HL-60 (cell line): Measurements from ENCODE around the gene C12orf54.
"Not testable (repeated sequence)": the region's sequence is repeated elsewhere in the genome, so short reads cannot be mapped to it uniquely, and the experiment has no call there.

Source experiments
- CTCF ChIP-seq: IDR thresholded peaks from one replicate; pipeline ENCODE4 v1.5.1; 2011; ENCODE audit warnings: low read length, control low read depth, inconsistent platforms; ENCODE audit not compliant: insufficient read depth
- GABPA ChIP-seq: IDR thresholded peaks from 2 replicates; pipeline ENCODE4 v1.6.1; 2012; ENCODE audit warnings: low read depth
- POLR2AphosphoS5 ChIP-seq: IDR thresholded peaks from 2 replicates; pipeline ENCODE4 v1.6.1; 2012; ENCODE audit warnings: low read depth
- REST ChIP-seq: IDR thresholded peaks from 2 replicates; pipeline ENCODE4 v1.6.1; 2012; ENCODE audit warnings: low read depth; ENCODE audit not compliant: insufficient replicate concordance

- TF ChIP-seq POLR2AphosphoS5, CTCF, GABPA, REST: not testable (repeated sequence)
Observed at GRCh38 chr12:48489456-48489855, 7.2 kb downstream of the C12orf54 start.
